Kidney epithelial cell (primary cell): ENCODE measurements around the gene CSF1R. TPM values are rescaled to one million over a fixed set of nuclear protein-coding genes. Genes with fewer than 3 reads are reported as not detected.

Experiments
- DNase-seq: peaks from one replicate; pipeline ENCODE4 v3.0.0-alpha.2; 2010; ENCODE audit warnings: low read depth
- H3K27me3 ChIP-seq: 2 replicates; pipeline ENCODE4 v1.6.0; 2011; ENCODE audit warnings: low read length; ENCODE audit not compliant: control insufficient read depth, insufficient read depth
- H3K36me3 ChIP-seq: 2 replicates; pipeline ENCODE4 v1.5.1; 2011; ENCODE audit warnings: low read length; ENCODE audit not compliant: control insufficient read depth, insufficient read depth
- H3K4me3 ChIP-seq: 2 replicates; pipeline ENCODE4 v1.5.1; 2011; ENCODE audit warnings: low read depth, mild to moderate bottlenecking, control low read depth, low read length
- CTCF ChIP-seq: IDR thresholded peaks from 2 replicates; pipeline ENCODE4 v1.5.1; 2011; ENCODE audit warnings: mild to moderate bottlenecking, moderate library complexity, low read length, control low read depth, inconsistent platforms; ENCODE audit not compliant: insufficient read depth, poor library complexity, severe bottlenecking
- total RNA-seq: library from RNA; depleted of rRNA; stranded (reverse); fragments of >200 nt; gene quantifications from 2 replicates; pipeline ENCODE4 v1.2.3, GENCODE V29; 2015

CSF1R gene
- total RNA-seq, 1 donor from 2014 or later, result 0.75 TPM

GRCh38 chr5:150082889-150083288 lies 3.5 kb downstream of the CSF1R start:
- H3K4me3 ChIP-seq, result no peak overlapping the region
- TF ChIP-seq CTCF, result no peak
- peaks cover 8% of the 10 kb centered on the region for H3K27me3 ChIP-seq
- DNase-seq, result no peak
- H3K36me3 ChIP-seq, result no peaks in the 10 kb centered on the region

GRCh38 chr5:150082374-150082773 lies 4.0 kb downstream of the CSF1R start:
- Histone ChIP-seq H3K36me3 (no peaks in the 10 kb centered on the region), H3K27me3 (peaks cover 8% of the 10 kb centered on the region), H3K4me3 (no peak overlapping the region)
- DNase-seq, result no peak
- no peak for TF ChIP-seq CTCF

DNA sequence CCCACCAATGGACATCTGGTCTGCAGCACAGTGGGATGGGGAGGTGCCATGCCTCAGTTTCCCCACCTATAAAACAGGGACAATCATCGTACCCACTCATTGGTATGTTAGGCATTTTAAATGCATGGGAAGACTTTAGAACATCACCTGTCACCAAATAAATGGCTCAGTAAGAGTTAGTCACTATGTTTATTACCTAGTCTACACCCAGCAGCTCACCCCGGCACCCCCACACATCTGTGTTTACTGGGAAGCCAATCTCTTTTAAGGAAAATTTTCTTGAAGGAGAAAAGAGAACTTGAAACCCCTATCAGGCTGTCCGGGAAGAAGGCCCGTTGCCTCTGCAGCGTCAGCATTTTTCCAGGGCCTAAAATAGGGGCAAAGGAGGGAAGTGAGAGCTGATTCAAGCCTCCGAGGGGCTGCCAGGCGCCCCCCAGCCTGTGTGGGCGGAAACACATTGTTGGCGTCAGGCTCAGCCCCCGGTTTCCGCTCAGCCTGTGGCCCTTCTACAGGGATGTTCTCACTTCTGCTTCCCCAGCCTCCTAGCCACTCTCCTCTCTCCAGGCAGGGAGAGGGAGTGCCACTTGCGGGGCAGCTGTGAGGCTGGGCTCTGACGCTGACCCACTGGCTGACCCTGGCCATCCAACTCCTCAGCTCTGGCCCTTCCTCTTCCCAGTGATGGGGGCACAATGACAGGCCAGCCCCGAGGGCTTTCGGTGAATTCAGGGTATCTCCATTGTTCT lies 4.6 kb downstream of the CSF1R start:
- TF ChIP-seq CTCF, result no peak
- Histone ChIP-seq H3K4me3 (no peak overlapping the region), H3K36me3 (no peaks in the 10 kb centered on the region), H3K27me3 (peaks cover 8% of the 10 kb centered on the region)
- no peak for DNase-seq

DNA sequence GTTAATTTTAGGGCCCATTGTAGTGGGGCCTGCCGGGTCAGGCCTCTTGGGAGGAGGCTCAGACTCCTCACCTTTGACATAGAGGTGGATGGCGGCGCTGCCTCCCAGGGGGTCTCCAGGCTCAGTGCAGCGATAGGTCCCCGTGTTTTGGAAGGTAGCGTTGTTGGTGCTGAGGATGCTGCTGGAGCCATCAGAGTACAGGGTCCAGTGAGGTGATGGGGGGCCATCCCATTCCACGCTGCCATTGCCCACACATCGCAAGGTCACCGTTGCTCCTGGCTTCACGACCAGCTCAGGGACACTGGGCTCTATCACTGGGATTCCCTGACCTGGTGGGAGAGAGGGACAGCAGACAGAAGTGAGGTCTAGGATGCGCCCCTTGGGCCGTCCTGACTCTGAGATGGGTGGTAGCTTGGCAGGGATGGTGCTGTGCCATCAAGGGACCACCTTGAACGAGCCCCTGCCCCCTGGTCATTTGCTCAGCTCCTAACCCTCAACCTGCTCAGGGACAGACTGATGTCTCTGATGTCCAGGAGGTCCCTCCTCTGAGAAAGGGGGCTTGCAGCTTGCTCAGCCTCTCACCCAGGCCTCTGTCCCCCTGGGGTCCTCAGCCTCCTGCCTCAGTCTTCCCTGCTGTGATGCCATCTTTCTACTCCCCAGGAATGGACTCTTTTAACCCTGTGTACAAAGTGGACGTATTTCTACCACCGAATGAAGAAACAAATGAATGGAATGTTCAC lies 5.5 kb downstream of the CSF1R start:
- Histone ChIP-seq H3K27me3 (peaks cover 3% of the 10 kb centered on the region), H3K4me3 (no peak overlapping the region), H3K36me3 (no peaks in the 10 kb centered on the region)
- TF ChIP-seq CTCF, result no peak
- no peak for DNase-seq

- no peak overlapping the region for H3K4me3 ChIP-seq
- H3K36me3 ChIP-seq, result no peaks in the 10 kb centered on the region
- DNase-seq, result no peak
- peaks cover 7% of the 10 kb centered on the region for H3K27me3 ChIP-seq
- no peak for TF ChIP-seq CTCF
These were observed 6.4 kb downstream of the CSF1R start for GRCh38 chr5:150079909-150080461.
